Activated B cell treated with CpG ODN at 0.5 μM for 24 hours (primary cell): Measurements from ENCODE around the gene TBXAS1. TPM values are rescaled to one million over a fixed set of nuclear protein-coding genes. Genes with fewer than 3 reads are reported as not detected.

ENCODE experiments used
- ATAC-seq: fragments of 200-7000 bp; cut with Tn5 transposase; one replicate; pipeline ENCODE4 v1.10.0; 2021; ENCODE audit warnings: low read depth, mild to moderate bottlenecking, moderate library complexity
- CTCF ChIA-PET: fragments of 350-600 bp; sonication (Branson Sonifier 250); formaldehyde crosslinking; loops from one replicate; lab custom pipeline; 2021; ENCODE audit warnings: antibody characterized with exemption; lab: Charles Lee
- POLR2A ChIA-PET: fragments of 350-600 bp; sonication (Branson Sonifier 250); formaldehyde crosslinking; loops from one replicate; lab custom pipeline; 2021; ENCODE audit warnings: antibody characterized with exemption; lab: Charles Lee
- DNase-seq: peaks from one replicate; pipeline ENCODE4 v3.0.0; 2022
- H3K27ac Mint-ChIP-seq: one replicate; pipeline ENCODE4 v1.8.0; 2020; ENCODE audit warnings: mixed read lengths
- H3K27me3 Mint-ChIP-seq: one replicate; pipeline ENCODE4 v1.8.0; 2021; ENCODE audit warnings: mixed read lengths
- H3K36me3 Mint-ChIP-seq: one replicate; pipeline ENCODE4 v1.8.0; 2021; ENCODE audit warnings: low read depth, mixed read lengths
- H3K4me1 Mint-ChIP-seq: one replicate; pipeline ENCODE4 v1.8.0; 2021; ENCODE audit warnings: mixed read lengths
- H3K4me3 Mint-ChIP-seq: one replicate; pipeline ENCODE4 v1.8.0; 2020; ENCODE audit warnings: mild to moderate bottlenecking, mixed read lengths
- H3K9me3 Mint-ChIP-seq: one replicate; pipeline ENCODE4 v1.8.0; 2020; ENCODE audit warnings: mixed read lengths
- CTCF ChIP-seq: fragments of 200-600 bp; IDR thresholded peaks from one replicate; pipeline ENCODE4 v1.8.0; 2022; ENCODE audit warnings: antibody characterized with exemption, mild to moderate bottlenecking
- intact Hi-C: fragments of 100-400 bp; cut with micrococcal nuclease; formaldehyde crosslinking; loops from one replicate; pipeline ENCODE4 v1.15.1; 2024
- total RNA-seq: library from RNA; stranded (reverse); gene quantifications from 2 replicates; pipeline ENCODE4 v1.2.3, GENCODE V29; 2022

Gene TBXAS1
- total RNA-seq, 1 donor from 2014 or later = 3.8 TPM

DNA sequence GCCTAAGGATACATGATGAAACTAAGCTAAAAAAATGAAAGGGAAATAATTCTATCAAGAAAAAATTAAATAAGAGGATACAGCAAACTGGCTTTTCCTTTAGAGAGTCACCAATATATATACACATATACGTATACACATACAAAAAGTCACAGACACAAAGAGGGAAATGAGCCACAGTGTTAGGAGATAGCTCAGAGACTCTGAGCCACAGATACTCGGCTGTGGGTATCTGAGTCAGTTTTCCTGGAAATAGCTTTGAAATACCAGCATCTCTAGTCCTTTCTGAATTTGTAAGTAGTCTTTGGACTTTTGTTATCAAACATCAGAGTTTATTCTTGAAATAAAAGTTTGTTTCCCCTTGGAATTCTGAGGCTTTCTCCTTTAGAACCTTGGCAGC lies 111.8 kb downstream of the TBXAS1 start:
- ATAC-seq = no peak
- H3K27me3 Mint-ChIP-seq = peaks cover 3% of the 10 kb centered on the region
- POLR2A ChIA-PET = no interaction called here

GRCh38 chr7:139941421-139941820 lies 112.4 kb downstream of the TBXAS1 start:
- Mint-ChIP-seq H3K4me3 (no peak overlapping the region), H3K36me3 (peaks cover 3% of the 10 kb centered on the region), H3K27me3 (peaks cover 3% of the 10 kb centered on the region), H3K27ac (no peak overlapping the region), H3K9me3 (peaks cover 8% of the 10 kb centered on the region), H3K4me1 (peaks cover 25% of the 10 kb centered on the region)
- TF ChIP-seq CTCF = no peak
- intact Hi-C loops = no loop called here
- no peak for DNase-seq
- ChIA-PET POLR2A (no interaction called here), CTCF (interaction anchor here (1.2 kb wide), 1 partner anchor 24 kb away, joined by 3 read pairs; no protein-coding TSS in a partner anchor)
- no peak for ATAC-seq

More for the DNA sequence above, 111.8 kb downstream of the TBXAS1 start:
- Mint-ChIP-seq H3K36me3 (peaks cover 3% of the 10 kb centered on the region), H3K27ac (no peak overlapping the region), H3K9me3 (peaks cover 8% of the 10 kb centered on the region), H3K4me1 (peaks cover 25% of the 10 kb centered on the region), H3K4me3 (no peak overlapping the region)
- TF ChIP-seq CTCF = no peak
- CTCF ChIA-PET = interaction anchor here (1.2 kb wide), 1 partner anchor 23 kb away, joined by 3 read pairs; no protein-coding TSS in a partner anchor
- intact Hi-C loops = no loop called here
- no peak for DNase-seq

DNA sequence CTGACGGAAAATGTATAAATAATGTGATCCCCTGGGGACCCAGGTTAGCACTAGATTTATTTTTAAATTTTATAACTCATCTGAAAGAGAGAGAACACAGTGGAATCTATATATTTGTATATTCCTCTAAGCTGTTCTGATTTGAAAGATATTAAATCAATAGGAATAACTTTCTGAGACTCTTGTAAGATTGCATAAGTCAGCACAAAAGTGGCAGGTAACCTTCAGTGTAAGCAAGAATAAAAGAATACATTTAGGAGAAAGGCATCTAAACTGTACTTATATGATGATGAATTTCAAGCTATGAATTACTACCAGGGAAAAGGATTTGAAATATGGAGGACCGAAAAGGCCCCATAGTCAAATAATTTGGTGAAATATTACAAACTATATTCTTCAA lies 112.8 kb downstream of the TBXAS1 start:
- no peak for ATAC-seq
- POLR2A ChIA-PET = no interaction called here
- no peak overlapping the region for H3K27ac Mint-ChIP-seq

DNA sequence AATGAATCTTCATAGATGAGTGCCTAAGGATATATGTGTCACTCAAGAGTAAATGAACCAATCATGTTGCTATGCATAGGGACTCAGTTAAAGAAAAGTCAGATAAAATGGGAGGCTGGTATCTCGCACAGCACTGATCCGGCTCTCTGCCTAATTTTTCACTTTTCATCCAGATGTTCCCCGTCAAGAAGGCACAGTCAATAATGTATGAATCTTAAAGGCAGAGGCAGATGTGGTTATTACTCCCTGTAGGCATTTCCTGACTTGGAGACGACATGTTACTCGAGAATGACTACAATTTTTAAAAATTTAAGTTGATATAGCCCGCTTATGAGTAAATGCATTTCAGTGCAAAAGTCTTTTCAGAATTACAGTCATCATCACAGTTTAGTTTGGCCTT lies 113.6 kb downstream of the TBXAS1 start:
- peaks cover 10% of the 10 kb centered on the region for H3K9me3 Mint-ChIP-seq
- CTCF ChIA-PET = no interaction called here

More for the DNA sequence above, 112.8 kb downstream of the TBXAS1 start:
- no peak overlapping the region for H3K4me3 Mint-ChIP-seq
- peaks cover 10% of the 10 kb centered on the region for H3K9me3 Mint-ChIP-seq
- intact Hi-C loops = no loop called here
- H3K27me3 Mint-ChIP-seq = peaks cover 3% of the 10 kb centered on the region
- DNase-seq = no peak
- TF ChIP-seq CTCF = no peak
- H3K36me3 Mint-ChIP-seq = peaks cover 3% of the 10 kb centered on the region
- CTCF ChIA-PET = no interaction called here
- peaks cover 25% of the 10 kb centered on the region for H3K4me1 Mint-ChIP-seq

DNA sequence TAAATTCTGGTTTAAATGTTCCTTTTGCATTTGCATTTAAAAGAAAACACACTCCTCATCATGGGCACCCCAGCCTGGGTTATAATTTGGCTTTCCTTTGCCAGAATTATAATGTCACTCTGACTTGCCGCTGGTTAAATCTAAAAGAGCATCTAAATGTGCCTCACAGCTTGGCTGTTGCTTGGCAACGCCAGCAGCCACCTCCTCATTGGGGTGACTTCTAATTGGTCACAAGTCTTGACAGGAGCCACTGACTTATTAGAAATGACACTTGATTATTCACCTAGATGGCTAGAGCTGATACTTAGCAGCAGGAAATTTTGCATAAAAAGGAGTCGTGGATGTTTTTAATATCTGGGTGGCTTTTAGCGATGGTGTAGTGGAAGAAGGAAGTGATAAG lies 114.3 kb downstream of the TBXAS1 start:
- Mint-ChIP-seq H3K27ac (no peak overlapping the region), H3K4me1 (peaks cover 14% of the 10 kb centered on the region), H3K9me3 (peaks cover 10% of the 10 kb centered on the region), H3K4me3 (no peak overlapping the region), H3K36me3 (peaks cover 3% of the 10 kb centered on the region), H3K27me3 (peaks cover 3% of the 10 kb centered on the region)
- POLR2A ChIA-PET = no interaction called here
- TF ChIP-seq CTCF = no peak
- CTCF ChIA-PET = no interaction called here
- intact Hi-C loops = no loop called here
- no peak for ATAC-seq
- DNase-seq = no peak

More for the DNA sequence above, 113.6 kb downstream of the TBXAS1 start:
- DNase-seq (no peak), ATAC-seq (no peak)
- Mint-ChIP-seq H3K27ac (no peak overlapping the region), H3K27me3 (peaks cover 3% of the 10 kb centered on the region), H3K4me1 (peaks cover 21% of the 10 kb centered on the region), H3K4me3 (no peak overlapping the region), H3K36me3 (peaks cover 3% of the 10 kb centered on the region)
- POLR2A ChIA-PET = no interaction called here
- intact Hi-C loops = no loop called here
- no peak for TF ChIP-seq CTCF
